GM12891 (cell line): Measurements from ENCODE around the gene COMMD8. TPM values are rescaled to one million over a fixed set of nuclear protein-coding genes. Genes with fewer than 3 reads are reported as not detected.
A peak's percentile ranks its signal among the peaks of the same experiment; 100 is the strongest.

Experiments used
- DNase-seq: peaks from one replicate; pipeline ENCODE4 v3.0.0; 2011; ENCODE audit warnings: low spot score; ENCODE audit not compliant: insufficient read length
- FAIRE-seq: peaks from 2 replicates; lab custom pipeline; 2011; peaks lifted over from hg19 to GRCh38; lab: Jason Lieb, UNC
- PAX5 ChIP-seq: IDR thresholded peaks from 2 replicates; pipeline ENCODE4 v1.6.1; 2011; ENCODE audit warnings: low read length, moderate library complexity, mild to moderate bottlenecking; ENCODE audit not compliant: insufficient read depth, severe bottlenecking
- POLR2A ChIP-seq: IDR thresholded peaks from 2 replicates; pipeline ENCODE4 v1.6.1; 2011; ENCODE audit warnings: low read depth, low read length, control low read depth
- POLR2AphosphoS5 ChIP-seq: IDR thresholded peaks from 2 replicates; pipeline ENCODE4 v1.6.1; 2011; ENCODE audit warnings: low read depth, low read length, control low read depth
- POU2F2 ChIP-seq: IDR thresholded peaks from 2 replicates; pipeline ENCODE4 v1.6.1; 2011; ENCODE audit warnings: low read depth, mild to moderate bottlenecking, control low read depth, low read length, moderate library complexity
- SPI1 ChIP-seq: IDR thresholded peaks from 2 replicates; pipeline ENCODE4 v1.6.1; 2011; ENCODE audit warnings: low read depth, low read length, control low read depth
- TAF1 ChIP-seq: IDR thresholded peaks from 2 replicates; pipeline ENCODE4 v1.6.1; 2011; ENCODE audit warnings: low read depth, low read length, control low read depth
- polyA plus RNA-seq: library from polyadenylated mRNA; unstranded; fragments of >200 nt; gene quantifications from one replicate; pipeline ENCODE4 v1.2.1, GENCODE V29; 2012; ENCODE audit warnings: low read depth, missing spikeins, inconsistent platforms; ENCODE audit not compliant: missing spikeins

The COMMD8 gene
- polyA plus RNA-seq = 18.2 TPM

- DNase-seq (peak; percentile 83), FAIRE-seq (peak; percentile 100)
- TF ChIP-seq PAX5 (no peak), SPI1 (no peak), POU2F2 (0 out of 2 replicates have a peak, but pooled peaks have one; percentile 39), POLR2A (peak; percentile 84), POLR2AphosphoS5 (peak; percentile 77), TAF1 (no peak)
Observed at GRCh38 chr4:47463235-47463956, at the start of gene COMMD8. TSS of gene COMMD8 (minus strand) at chr4:47463702. CDS start at chr4:47463651, 51 bp downstream.

- peak; percentile 93 for FAIRE-seq
- TF ChIP-seq SPI1 (peak; percentile 89), TAF1 (no peak), POLR2AphosphoS5 (no peak), PAX5 (no peak), POU2F2 (no peak), POLR2A (no peak)
- DNase-seq = no peak
Observed at GRCh38 chr4:47510506-47511143, 47.1 kb upstream of the COMMD8 start.

GRCh38 chr4:47505666-47506065, 42.2 kb upstream of the COMMD8 start:
- TF ChIP-seq SPI1 = no peak
- TF ChIP-seq POU2F2 = no peak
- TF ChIP-seq PAX5 = no peak
- TF ChIP-seq POLR2AphosphoS5 = no peak
- no peak for TF ChIP-seq POLR2A
- no peak for TF ChIP-seq TAF1
- DNase-seq = no peak
- no peak for FAIRE-seq

GRCh38 chr4:47505147-47505546, 41.6 kb upstream of the COMMD8 start:
- DNase-seq (no peak), FAIRE-seq (peak; percentile 35)
- no peak for TF ChIP-seq PAX5
- no peak for TF ChIP-seq SPI1
- TF ChIP-seq POU2F2 = no peak
- TF ChIP-seq POLR2AphosphoS5 = no peak
- no peak for TF ChIP-seq POLR2A
- no peak for TF ChIP-seq TAF1

- FAIRE-seq (no peak), DNase-seq (no peak)
- no peak for TF ChIP-seq POU2F2
- no peak for TF ChIP-seq SPI1
- TF ChIP-seq POLR2AphosphoS5 = no peak
- no peak for TF ChIP-seq PAX5
- TF ChIP-seq TAF1 = no peak
- TF ChIP-seq POLR2A = no peak
Observed at GRCh38 chr4:47500776-47501175, 37.3 kb upstream of the COMMD8 start.

GRCh38 chr4:47499700-47500099, 36.2 kb upstream of the COMMD8 start:
- peak; percentile 23 for FAIRE-seq
- no peak for TF ChIP-seq TAF1
- TF ChIP-seq POU2F2 = no peak
- no peak for TF ChIP-seq POLR2AphosphoS5
- TF ChIP-seq POLR2A = no peak
- no peak for TF ChIP-seq SPI1
- TF ChIP-seq PAX5 = no peak
- no peak for DNase-seq

- no peak for DNase-seq
- TF ChIP-seq POLR2AphosphoS5 = no peak
- TF ChIP-seq TAF1 = no peak
- TF ChIP-seq PAX5 = no peak
- no peak for TF ChIP-seq SPI1
- TF ChIP-seq POU2F2 = no peak
- no peak for TF ChIP-seq POLR2A
- FAIRE-seq = peak; percentile 71
Observed at GRCh38 chr4:47498899-47499298, 35.4 kb upstream of the COMMD8 start.

- no peak for DNase-seq
- FAIRE-seq = no peak
- TF ChIP-seq PAX5 = no peak
- TF ChIP-seq TAF1 = no peak
- no peak for TF ChIP-seq POU2F2
- no peak for TF ChIP-seq POLR2A
- no peak for TF ChIP-seq POLR2AphosphoS5
- no peak for TF ChIP-seq SPI1
Observed at GRCh38 chr4:47494124-47494430, 30.6 kb upstream of the COMMD8 start.

- DNase-seq (no peak), FAIRE-seq (peak; percentile 78)
- no peak for TF ChIP-seq SPI1
- peak; percentile 45; the same call in 1 of the 2 replicates for TF ChIP-seq POU2F2
- peak; percentile 90 for TF ChIP-seq POLR2A
- peak; percentile 83 for TF ChIP-seq POLR2AphosphoS5
- TF ChIP-seq TAF1 = no peak
- no peak for TF ChIP-seq PAX5
Observed at GRCh38 chr4:47493238-47494123, 30.0 kb upstream of the COMMD8 start.
